ENCODE measurements around the gene HEBP1.

DNA sequence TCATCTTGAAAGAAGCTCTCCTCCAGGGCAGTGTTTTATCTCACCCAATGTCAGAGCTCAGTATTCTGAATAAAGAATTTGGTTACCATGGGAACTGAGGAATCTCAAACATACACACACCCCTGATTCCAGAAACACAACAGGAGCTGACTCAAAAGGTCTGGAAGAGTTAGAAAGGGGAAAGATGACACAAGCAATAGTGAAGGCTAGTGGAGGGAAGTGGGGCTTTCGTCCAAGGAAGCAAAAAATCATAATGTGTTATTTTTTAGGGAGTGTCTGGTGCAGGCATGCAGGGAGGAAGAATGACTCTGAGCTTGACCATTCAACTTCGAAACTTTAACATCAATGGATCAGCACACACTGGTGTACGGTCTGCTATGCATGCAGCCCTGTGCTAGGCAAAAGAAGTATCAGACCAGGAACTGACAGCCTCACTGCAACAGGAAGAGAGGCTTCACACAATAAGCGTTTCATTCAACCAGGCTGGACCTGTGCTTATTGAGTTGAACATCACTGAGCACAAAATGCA is 20.3 kb downstream of the HEBP1 start:
- TF ChIP-seq GATA2 (IDR thresholded peaks at IDR 0.05; ENCODE audit: low read depth, low read length) (no peak), GATA3 (IDR thresholded peaks at IDR 0.05; ENCODE audit: low read depth, low read length) (no peak)

All from SH-SY5Y (cell line).